GM18909 (cell line): ENCODE results near the gene VPREB1.
"Not testable (repeated sequence)": the region's sequence is repeated elsewhere in the genome, so short reads cannot be mapped to it uniquely, and the experiment has no call there.

Experiments
- ATAC-seq: cut with Tn5 transposase; IDR thresholded peaks from one replicate; pipeline ENCODE4 v1.9.1; 2021; ENCODE audit warnings: mild to moderate bottlenecking; ENCODE audit not compliant: unreplicated experiment, poor library complexity

The VPREB1 gene

DNA sequence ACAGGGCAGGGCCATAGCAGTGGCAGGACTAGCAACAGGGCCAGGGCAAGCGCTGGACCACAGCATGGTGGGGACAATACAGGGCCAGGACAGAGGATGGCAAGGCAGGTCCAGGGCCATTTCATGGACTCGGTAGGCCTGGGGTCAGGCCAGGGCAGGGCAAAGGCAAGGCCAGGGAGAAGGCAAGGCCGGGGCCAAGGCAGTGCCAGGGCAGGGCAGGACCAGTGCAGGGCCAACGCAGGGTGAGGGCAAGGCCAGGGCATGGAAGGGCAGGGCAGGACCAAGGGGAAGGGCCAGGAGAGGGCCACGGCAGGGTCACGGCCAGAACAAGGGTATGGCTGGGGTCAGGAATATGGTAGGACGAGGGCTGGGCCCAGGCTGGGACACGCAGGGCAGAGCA, 45.1 kb downstream of the VPREB1 start:
- not testable (repeated sequence) for ATAC-seq

DNA sequence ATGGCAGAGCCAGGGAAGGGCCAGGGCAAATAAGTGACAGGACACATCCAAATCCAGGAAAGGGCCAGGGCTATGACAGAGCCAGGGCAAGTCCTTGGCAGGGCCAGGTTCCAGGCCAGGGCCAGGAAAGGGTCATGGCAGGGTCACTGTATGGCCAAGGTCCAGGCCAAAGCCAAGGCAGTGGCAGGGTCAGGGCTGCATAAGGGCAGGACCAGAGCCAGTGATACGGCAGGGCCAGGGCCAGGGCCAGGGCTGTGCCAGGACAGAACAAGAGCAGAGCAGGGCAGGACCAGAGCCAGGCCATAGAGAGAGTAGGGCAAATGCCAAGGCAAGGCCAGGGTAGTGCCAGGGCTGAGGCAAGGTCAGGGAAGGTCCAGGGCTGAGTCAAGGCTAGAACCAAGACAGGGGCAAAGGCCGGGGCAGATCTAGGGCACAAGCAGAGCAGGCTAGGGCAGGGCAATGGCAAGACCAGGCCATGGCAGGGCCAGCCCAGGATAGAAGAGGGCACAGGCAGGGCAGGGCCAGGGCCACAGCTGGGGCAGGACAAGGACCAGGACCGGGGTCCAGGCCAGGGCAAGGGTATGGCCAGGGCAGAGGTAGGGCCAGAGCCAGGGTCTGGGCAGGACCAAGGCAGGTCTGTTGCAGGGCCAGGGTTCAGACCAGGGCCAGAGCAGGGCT, 46.7 kb downstream of the VPREB1 start:
- ATAC-seq, result not testable (repeated sequence)

DNA sequence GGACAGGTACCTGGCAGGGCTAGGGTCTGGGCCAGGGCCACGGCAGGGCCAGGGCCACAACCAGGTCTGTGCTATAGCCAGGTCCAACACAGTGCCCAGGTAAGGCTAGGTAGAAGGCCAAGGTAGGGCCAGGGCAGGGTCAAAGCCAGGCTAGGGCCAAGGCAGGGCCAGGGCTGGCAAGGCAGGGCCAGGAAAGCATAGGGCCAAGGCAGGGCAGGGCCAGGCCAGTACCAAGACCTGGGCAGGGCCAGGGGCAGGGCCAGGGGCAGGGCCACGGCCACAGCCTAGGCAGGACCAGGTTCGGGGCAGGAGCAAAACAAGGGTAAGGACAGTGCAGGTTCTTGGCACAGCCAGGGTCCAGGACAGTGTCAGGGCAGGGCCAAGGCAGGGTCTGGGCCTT, 48.1 kb downstream of the VPREB1 start:
- ATAC-seq, result not testable (repeated sequence)

DNA sequence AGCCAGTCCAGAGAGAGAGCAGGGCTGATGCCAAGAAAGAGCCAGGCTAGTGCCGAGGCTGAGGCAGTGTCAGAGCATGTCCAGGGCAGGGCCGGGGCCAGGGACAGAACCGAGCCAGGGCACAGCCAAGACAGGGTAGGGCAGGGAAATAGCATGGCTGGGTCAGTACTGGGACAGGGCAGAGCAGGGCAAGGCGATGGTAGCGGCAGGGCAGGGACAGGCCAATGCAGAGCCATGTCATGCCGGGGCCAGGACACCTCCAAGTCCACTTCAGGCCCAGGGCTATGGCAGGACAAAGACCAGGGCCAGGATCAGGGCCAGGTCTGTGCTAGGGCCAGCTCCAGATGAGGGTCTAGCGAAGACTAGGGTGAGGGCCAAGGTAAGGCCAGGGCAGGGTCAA, 48.9 kb downstream of the VPREB1 start:
- not testable (repeated sequence) for ATAC-seq

DNA sequence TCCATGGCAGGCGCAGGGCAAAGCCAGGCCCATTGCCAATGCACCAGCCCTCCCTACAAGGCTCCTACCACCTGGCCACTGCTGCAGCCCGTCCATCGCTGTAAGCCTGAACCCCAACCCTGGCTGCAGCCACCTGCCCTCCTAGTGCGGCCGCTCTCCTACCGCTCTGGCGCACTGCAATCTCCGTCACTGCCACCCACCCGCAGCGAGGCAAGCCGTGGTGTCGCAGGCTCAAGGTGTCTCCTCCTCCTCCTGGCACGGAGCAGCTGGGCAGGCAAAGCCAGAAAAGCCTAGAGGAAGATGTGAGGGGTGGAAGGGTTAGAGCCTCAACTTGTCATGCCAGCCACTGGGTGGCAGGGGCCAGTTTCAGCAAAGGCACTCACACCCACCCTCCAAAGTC, 50.1 kb downstream of the VPREB1 start:
- not testable (repeated sequence) for ATAC-seq
